Neural progenitor cell (in vitro differentiated cells): ENCODE data around the gene GPS1. TPM values are rescaled to one million over a fixed set of nuclear protein-coding genes. Genes with fewer than 3 reads are reported as not detected.

Experiments
- DNase-seq: peaks from one replicate; pipeline ENCODE4 v3.0.0-alpha.2; 2016; ENCODE audit warnings: low spot score
- H2AFZ ChIP-seq: fragments of 200-600 bp; sonication (generic); replicated peaks from 2 replicates; pipeline ENCODE4 v1.6.1; 2016; ENCODE audit warnings: antibody characterized with exemption
- H3F3A ChIP-seq: fragments of 200-600 bp; sonication (generic); 2 replicates; pipeline ENCODE4 v1.6.1; 2016; ENCODE audit warnings: antibody characterized with exemption, low read depth
- H3K27ac ChIP-seq: fragments of 200-600 bp; sonication (generic); 2 replicates; pipeline ENCODE4 v1.5.1; 2016; ENCODE audit warnings: mild to moderate bottlenecking
- H3K27me3 ChIP-seq: fragments of 200-600 bp; sonication (generic); 2 replicates; pipeline ENCODE4 v1.6.1; 2016; ENCODE audit warnings: mild to moderate bottlenecking, moderate library complexity
- H3K36me3 ChIP-seq: fragments of 200-600 bp; sonication (generic); 2 replicates; pipeline ENCODE4 v1.5.1; 2016
- H3K4me1 ChIP-seq: fragments of 200-600 bp; sonication (generic); 2 replicates; pipeline ENCODE4 v1.6.1; 2016; ENCODE audit warnings: mixed run types
- H3K4me2 ChIP-seq: fragments of 200-600 bp; sonication (generic); 2 replicates; pipeline ENCODE4 v1.6.1; 2016
- H3K4me3 ChIP-seq: fragments of 200-600 bp; sonication (generic); 2 replicates; pipeline ENCODE4 v1.5.1; 2016
- H3K79me2 ChIP-seq: fragments of 200-600 bp; sonication (generic); 2 replicates; pipeline ENCODE4 v1.6.1; 2016; ENCODE audit warnings: low read depth
- H3K9ac ChIP-seq: fragments of 200-600 bp; sonication (generic); 2 replicates; pipeline ENCODE4 v1.6.1; 2016
- H3K9me3 ChIP-seq: fragments of 200-600 bp; sonication (generic); 2 replicates; pipeline ENCODE4 v1.5.1; 2016; ENCODE audit warnings: low read depth
- H4K20me1 ChIP-seq: fragments of 200-600 bp; sonication (generic); 2 replicates; pipeline ENCODE4 v1.6.1; 2016; ENCODE audit warnings: low read depth
- H3K27ac Mint-ChIP-seq: 3 replicates; pipeline ENCODE4 v1.8.0; 2021; ENCODE audit warnings: mixed read lengths
- H3K27me3 Mint-ChIP-seq: 2 replicates; pipeline ENCODE4 v1.8.0; 2022; ENCODE audit warnings: low read depth, mild to moderate bottlenecking, inconsistent platforms, moderate library complexity, mixed read lengths; ENCODE audit not compliant: insufficient read depth
- H3K36me3 Mint-ChIP-seq: 3 replicates; pipeline ENCODE4 v1.8.0; 2021; ENCODE audit warnings: mixed read lengths
- H3K4me1 Mint-ChIP-seq: 3 replicates; pipeline ENCODE4 v1.8.0; 2021; ENCODE audit warnings: mixed read lengths
- H3K4me3 Mint-ChIP-seq: 3 replicates; pipeline ENCODE4 v1.8.0; 2021; ENCODE audit warnings: mild to moderate bottlenecking, moderate library complexity, mixed read lengths
- H3K9me3 Mint-ChIP-seq: 3 replicates; pipeline ENCODE4 v1.8.0; 2020; ENCODE audit warnings: mixed read lengths
- EZH2 ChIP-seq: fragments of 200-600 bp; sonication (generic); IDR thresholded peaks from 2 replicates; pipeline ENCODE4 v1.6.1; 2017; ENCODE audit warnings: antibody characterized with exemption, mild to moderate bottlenecking, moderate library complexity
- EZH2phosphoT487 ChIP-seq: fragments of 200-600 bp; sonication (generic); IDR thresholded peaks from 2 replicates; pipeline ENCODE4 v1.6.1; 2017; ENCODE audit warnings: antibody characterized with exemption
- total RNA-seq: library from RNA; depleted of rRNA; stranded (reverse); fragments of >200 nt; gene quantifications from 2 replicates; pipeline ENCODE4 v1.2.3, GENCODE V29; 2015; ENCODE audit warnings: low replicate concordance
- TF ChIP-seq, protein P1 (sequence below): fragments of 200-600 bp; sonication (generic); IDR thresholded peaks from 2 replicates; pipeline ENCODE4 v1.5.1; 2017; ENCODE audit warnings: antibody characterized with exemption, mild to moderate bottlenecking

GPS1 gene
- total RNA-seq, 1 donor from 2014 or later = 86.6 TPM

DNA sequence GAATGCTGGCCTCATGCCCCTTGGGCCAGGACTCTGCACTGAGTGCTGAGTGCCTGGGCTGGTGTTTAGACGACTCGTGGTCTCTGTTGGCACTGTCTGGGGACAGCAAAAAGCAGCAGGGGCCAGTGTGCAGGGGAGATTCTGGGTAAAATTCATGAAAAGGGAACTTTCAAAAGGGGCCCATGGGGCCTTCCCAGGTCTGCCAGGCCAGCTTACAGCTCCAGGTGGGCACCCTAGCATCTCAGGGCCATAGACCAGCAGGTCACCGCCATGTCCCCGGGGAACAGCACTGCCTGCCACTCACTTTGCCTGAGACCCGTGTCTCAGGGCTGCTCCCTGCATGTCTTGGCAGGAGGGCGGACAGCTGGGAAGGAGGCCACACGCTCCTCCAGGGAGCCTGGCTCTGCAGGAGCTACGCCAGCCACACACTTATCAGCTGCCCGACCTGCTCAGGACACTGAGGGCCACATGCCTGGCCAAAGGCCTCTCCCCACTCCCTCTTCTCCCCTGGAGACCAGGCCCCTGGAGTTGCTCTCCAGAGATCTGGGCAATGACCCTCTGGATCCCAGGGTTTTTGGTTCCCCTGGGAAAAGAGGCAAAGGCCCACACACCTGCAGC, 55.1 kb downstream of the GPS1 start:
- no peaks in the 10 kb centered on the region for H3K36me3 ChIP-seq
- H2AFZ ChIP-seq = no peak overlapping the region
- peaks cover 8% of the 10 kb centered on the region for H3K27me3 Mint-ChIP-seq
- H3K4me1 Mint-ChIP-seq = peaks cover 41% of the 10 kb centered on the region
- peaks cover 43% of the 10 kb centered on the region for H3K4me1 ChIP-seq
- H3K79me2 ChIP-seq = peaks cover 1% of the 10 kb centered on the region
- no peak overlapping the region for H3K4me3 ChIP-seq
- H3K27ac Mint-ChIP-seq = no peak overlapping the region
- no peaks in the 10 kb centered on the region for H3K9me3 ChIP-seq
- H3K4me2 ChIP-seq = peak overlapping the region; percentile 14
- no peak overlapping the region for H3K4me3 Mint-ChIP-seq
- peaks cover 5% of the 10 kb centered on the region for H3K36me3 Mint-ChIP-seq
- DNase-seq = no peak
- H3K27me3 ChIP-seq = no peaks in the 10 kb centered on the region
- no peak overlapping the region for H3K9ac ChIP-seq
- peaks cover 43% of the 10 kb centered on the region for H3F3A ChIP-seq
- TF ChIP-seq EZH2 = no peak
- TF ChIP-seq EZH2phosphoT487 = no peak
- TF ChIP-seq, protein P1, sequence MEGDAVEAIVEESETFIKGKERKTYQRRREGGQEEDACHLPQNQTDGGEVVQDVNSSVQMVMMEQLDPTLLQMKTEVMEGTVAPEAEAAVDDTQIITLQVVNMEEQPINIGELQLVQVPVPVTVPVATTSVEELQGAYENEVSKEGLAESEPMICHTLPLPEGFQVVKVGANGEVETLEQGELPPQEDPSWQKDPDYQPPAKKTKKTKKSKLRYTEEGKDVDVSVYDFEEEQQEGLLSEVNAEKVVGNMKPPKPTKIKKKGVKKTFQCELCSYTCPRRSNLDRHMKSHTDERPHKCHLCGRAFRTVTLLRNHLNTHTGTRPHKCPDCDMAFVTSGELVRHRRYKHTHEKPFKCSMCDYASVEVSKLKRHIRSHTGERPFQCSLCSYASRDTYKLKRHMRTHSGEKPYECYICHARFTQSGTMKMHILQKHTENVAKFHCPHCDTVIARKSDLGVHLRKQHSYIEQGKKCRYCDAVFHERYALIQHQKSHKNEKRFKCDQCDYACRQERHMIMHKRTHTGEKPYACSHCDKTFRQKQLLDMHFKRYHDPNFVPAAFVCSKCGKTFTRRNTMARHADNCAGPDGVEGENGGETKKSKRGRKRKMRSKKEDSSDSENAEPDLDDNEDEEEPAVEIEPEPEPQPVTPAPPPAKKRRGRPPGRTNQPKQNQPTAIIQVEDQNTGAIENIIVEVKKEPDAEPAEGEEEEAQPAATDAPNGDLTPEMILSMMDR = no peak
- H3K27ac ChIP-seq = no peak overlapping the region
- H3K9me3 Mint-ChIP-seq = no peaks in the 10 kb centered on the region
- no peaks in the 10 kb centered on the region for H4K20me1 ChIP-seq

Other genes with a start within 250 kb of the GPS1 start
- gene GCGR, start 247.7 kb upstream of the GPS1 start, total RNA-seq = not detected in 2 replicates
- 45.6 and 110 TPM in 2 replicates for gene MCRIP1, start 218.6 kb upstream of the GPS1 start, total RNA-seq
- gene PPP1R27, start 216.8 kb upstream of the GPS1 start, total RNA-seq = 0.12 TPM in 1 of 2 replicates, not detected in the other
- 203 and 344 TPM in 2 replicates for gene P4HB, start 191.4 kb upstream of the GPS1 start, total RNA-seq
- gene ARHGDIA, start 180.6 kb upstream of the GPS1 start, total RNA-seq = 25.1 and 47.9 TPM in 2 replicates
- 140 and 156 TPM in 2 replicates for gene ALYREF, start 160.3 kb upstream of the GPS1 start, total RNA-seq
- 100 and 220 TPM in 2 replicates for gene ANAPC11, start 160.2 kb upstream of the GPS1 start, total RNA-seq
- 2.8 TPM in 1 of 2 replicates, not detected in the other for gene NPB, start 149.7 kb upstream of the GPS1 start, total RNA-seq
- 6.8 and 17.0 TPM in 2 replicates for gene PCYT2, start 140.5 kb upstream of the GPS1 start, total RNA-seq
- 5.1 and 15.2 TPM in 2 replicates for gene SIRT7, start 133.7 kb upstream of the GPS1 start, total RNA-seq
- 8.1 and 12.9 TPM in 2 replicates for gene MAFG, start 124.2 kb upstream of the GPS1 start, total RNA-seq
- 32.6 and 72.2 TPM in 2 replicates for gene PYCR1, start 114.6 kb upstream of the GPS1 start, total RNA-seq
- gene MYADML2, start 104.7 kb upstream of the GPS1 start, total RNA-seq = 0.11 TPM in 1 of 2 replicates, not detected in the other
- gene NOTUM, start 90.7 kb upstream of the GPS1 start, total RNA-seq = 0.25 TPM in 1 of 2 replicates, not detected in the other
- gene ASPSCR1, start 74.3 kb upstream of the GPS1 start, total RNA-seq = 13.1 and 40.9 TPM in 2 replicates
- gene CENPX, start 29.0 kb upstream of the GPS1 start, total RNA-seq = 53.0 and 85.0 TPM in 2 replicates
- gene LRRC45, start 28.6 kb upstream of the GPS1 start, total RNA-seq = 15.4 and 46.7 TPM in 2 replicates
- gene RAC3, start 20.2 kb upstream of the GPS1 start, total RNA-seq = 31.6 and 81.2 TPM in 2 replicates
- 36.5 and 64.9 TPM in 2 replicates for gene DCXR, start 14.2 kb upstream of the GPS1 start, total RNA-seq
- 13.6 and 41.0 TPM in 2 replicates for gene RFNG, start 87 bp upstream of the GPS1 start, total RNA-seq
- gene DUS1L, start 13.9 kb downstream of the GPS1 start, total RNA-seq = 54.5 and 76.6 TPM in 2 replicates
- 77.9 and 266 TPM in 2 replicates for gene FASN, start 46.3 kb downstream of the GPS1 start, total RNA-seq
- gene CCDC57, start 160.9 kb downstream of the GPS1 start, total RNA-seq = 15.0 and 29.8 TPM in 2 replicates
- gene SLC16A3, start 177.1 kb downstream of the GPS1 start, total RNA-seq = 21.0 and 82.9 TPM in 2 replicates
- 41.5 and 60.7 TPM in 2 replicates for gene CSNK1D, start 221.8 kb downstream of the GPS1 start, total RNA-seq